Natural killer cell (primary cell): ENCODE measurements around the gene TRMT1L. TPM values are rescaled to one million over a fixed set of nuclear protein-coding genes. Genes with fewer than 3 reads are reported as not detected.
A peak's percentile ranks its signal among the peaks of the same experiment; 100 is the strongest.

Source experiments
- ATAC-seq, 3 donors: fragments of 150-1000 bp in 2 of 3; fragments of 200-7000 bp in 1 of 3; cut with Tn5 transposase; 1 replicate in 1 of 3; 2 replicates in 2 of 3; pipeline ENCODE4 v1.10.0; 2021; ENCODE audit warnings: mild to moderate bottlenecking in 2 of 3, moderate library complexity in 2 of 3
- DNase-seq, 2 donors: peaks; one replicate each; pipeline versions ENCODE4 v3.0.0 to v3.0.0-alpha.2; 2013 to 2021; ENCODE audit warnings: mixed read lengths in 1 of 2
- H3K27ac ChIP-seq: one replicate; pipeline ENCODE4 v1.5.1; 2013; ENCODE audit warnings: mild to moderate bottlenecking, low read length
- H3K27me3 ChIP-seq: one replicate; pipeline ENCODE4 v1.6.1; 2013; ENCODE audit warnings: low read length; ENCODE audit not compliant: control insufficient read depth, insufficient read depth
- H3K36me3 ChIP-seq: one replicate; pipeline ENCODE4 v1.6.1; 2013; ENCODE audit warnings: low read length; ENCODE audit not compliant: control insufficient read depth, insufficient read depth
- H3K4me1 ChIP-seq: one replicate; pipeline ENCODE4 v1.6.1; 2013; ENCODE audit warnings: low read length; ENCODE audit not compliant: control insufficient read depth, insufficient read depth
- H3K4me3 ChIP-seq: one replicate; pipeline ENCODE4 v1.5.1; 2013; ENCODE audit warnings: low read length
- H3K9me3 ChIP-seq: one replicate; pipeline ENCODE4 v1.6.1; 2013; ENCODE audit warnings: low read length; ENCODE audit not compliant: control insufficient read depth, insufficient read depth
- H3K27ac Mint-ChIP-seq, 2 donors: one replicate each; pipeline ENCODE4 v1.8.0; 2022; ENCODE audit warnings: mild to moderate bottlenecking in 2 of 2, mixed read lengths in 2 of 2, moderate library complexity in 1 of 2
- H3K27me3 Mint-ChIP-seq, 2 donors: one replicate each; pipeline ENCODE4 v1.8.0; 2022; ENCODE audit warnings: low read depth in 2 of 2, mixed read lengths in 2 of 2
- H3K36me3 Mint-ChIP-seq: one replicate; pipeline ENCODE4 v1.8.0; 2022; ENCODE audit warnings: mixed read lengths
- H3K4me1 Mint-ChIP-seq, 2 donors: one replicate each; pipeline ENCODE4 v1.8.0; 2022; ENCODE audit warnings: mixed read lengths in 2 of 2
- H3K4me3 Mint-ChIP-seq: one replicate; pipeline ENCODE4 v1.8.0; 2022; ENCODE audit warnings: mild to moderate bottlenecking, moderate library complexity, mixed read lengths
- H3K9me3 Mint-ChIP-seq, 2 donors: one replicate each; pipeline ENCODE4 v1.8.0; 2022; ENCODE audit warnings: mixed read lengths in 2 of 2
- WGBS: methylation state at CpG from one replicate; pipeline ENCODE4 v1.1.7; 2013; ENCODE audit warnings: missing lambda C conversion rate; ENCODE audit not compliant: insufficient coverage; 5-methylcytosine and 5-hydroxymethylcytosine counted together
- intact Hi-C: fragments of 100-400 bp; cut with micrococcal nuclease; formaldehyde crosslinking; loops from one replicate; pipeline ENCODE4 v1.14.2; 2022
- total RNA-seq, 4 donors: library from RNA; stranded (reverse); fragments of 120-200 nt in 1 of 4; gene quantifications; one replicate each; pipeline versions ENCODE4 v1.2.3 to v1.2.4, GENCODE V29; 2013 to 2022
- TF ChIP-seq, protein P1 (sequence below): fragments of 200-600 bp; IDR thresholded peaks from one replicate; pipeline ENCODE4 v1.8.0; 2022; ENCODE audit warnings: antibody characterized with exemption

Gene TRMT1L
- total RNA-seq, 3 donors from 2014 or later (not counting 1 experiment from before 2014, with no cell fraction given): 4.4 to 8.2 (median 4.9) TPM

DNA sequence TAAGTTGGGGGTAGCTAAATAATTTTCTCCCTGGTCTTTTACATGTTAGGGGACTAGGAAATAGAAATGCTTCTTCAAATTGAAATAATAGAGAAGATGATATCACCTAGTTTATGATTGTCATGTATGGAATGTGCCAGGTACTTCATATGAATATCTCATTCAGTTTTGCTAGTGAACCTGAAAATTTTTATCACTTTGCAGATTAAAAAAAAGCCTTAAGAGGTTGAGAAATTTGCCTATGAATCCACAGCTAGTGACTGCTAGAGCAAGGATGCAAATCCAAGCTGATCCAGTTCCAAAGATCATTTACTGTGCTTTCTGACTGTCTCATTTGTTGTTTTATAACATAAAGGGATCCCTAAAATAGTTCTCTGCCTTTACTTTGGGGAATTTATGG, 86.7 kb downstream of the TRMT1L start:
- DNase-seq (no peak), ATAC-seq (no peak)
- TF ChIP-seq, protein P1, sequence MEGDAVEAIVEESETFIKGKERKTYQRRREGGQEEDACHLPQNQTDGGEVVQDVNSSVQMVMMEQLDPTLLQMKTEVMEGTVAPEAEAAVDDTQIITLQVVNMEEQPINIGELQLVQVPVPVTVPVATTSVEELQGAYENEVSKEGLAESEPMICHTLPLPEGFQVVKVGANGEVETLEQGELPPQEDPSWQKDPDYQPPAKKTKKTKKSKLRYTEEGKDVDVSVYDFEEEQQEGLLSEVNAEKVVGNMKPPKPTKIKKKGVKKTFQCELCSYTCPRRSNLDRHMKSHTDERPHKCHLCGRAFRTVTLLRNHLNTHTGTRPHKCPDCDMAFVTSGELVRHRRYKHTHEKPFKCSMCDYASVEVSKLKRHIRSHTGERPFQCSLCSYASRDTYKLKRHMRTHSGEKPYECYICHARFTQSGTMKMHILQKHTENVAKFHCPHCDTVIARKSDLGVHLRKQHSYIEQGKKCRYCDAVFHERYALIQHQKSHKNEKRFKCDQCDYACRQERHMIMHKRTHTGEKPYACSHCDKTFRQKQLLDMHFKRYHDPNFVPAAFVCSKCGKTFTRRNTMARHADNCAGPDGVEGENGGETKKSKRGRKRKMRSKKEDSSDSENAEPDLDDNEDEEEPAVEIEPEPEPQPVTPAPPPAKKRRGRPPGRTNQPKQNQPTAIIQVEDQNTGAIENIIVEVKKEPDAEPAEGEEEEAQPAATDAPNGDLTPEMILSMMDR: no peak
- Histone ChIP-seq H3K27ac (no peak overlapping the region), H3K27me3 (no peaks in the 10 kb centered on the region), H3K4me3 (no peak overlapping the region), H3K36me3 (no peaks in the 10 kb centered on the region), H3K4me1 (no peaks in the 10 kb centered on the region), H3K9me3 (no peaks in the 10 kb centered on the region)
- Mint-ChIP-seq H3K9me3 (no peaks in the 10 kb centered on the region), H3K4me3 (no peak overlapping the region), H3K27ac (no peak overlapping the region), H3K4me1 (peaks cover 70 to 74% of the 10 kb centered on the region in 2 donors), H3K27me3 (no peaks in the 10 kb centered on the region), H3K36me3 (no peaks in the 10 kb centered on the region)
- intact Hi-C loops: no loop called here

DNA sequence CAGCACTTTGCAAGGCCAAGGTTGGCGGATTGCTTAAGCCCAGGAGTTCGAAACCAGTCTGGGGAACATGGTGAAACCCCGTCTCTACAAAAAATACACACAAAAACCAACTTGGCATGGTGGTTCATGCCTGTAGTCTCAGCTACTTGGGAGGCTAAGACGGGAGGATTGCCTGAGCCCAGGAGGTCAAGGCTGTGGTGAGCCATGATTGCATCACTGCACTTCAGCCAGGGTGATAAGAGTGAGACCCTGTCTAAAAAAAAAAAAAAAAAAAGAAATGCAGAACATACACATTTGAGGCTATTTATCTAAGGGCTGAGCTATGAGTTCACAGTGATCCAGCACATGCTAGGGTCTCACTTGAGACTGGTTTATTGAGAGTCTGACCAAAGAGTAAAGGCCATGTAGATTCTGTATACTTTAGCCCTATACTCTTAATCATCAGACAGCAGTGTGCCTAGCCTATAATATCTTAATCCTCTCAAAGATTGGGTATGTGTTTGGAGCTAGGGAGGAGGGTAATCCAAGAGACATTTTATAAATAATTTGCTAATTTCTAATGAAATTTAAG, 87.5 kb downstream of the TRMT1L start:
- no peak overlapping the region for H3K27ac ChIP-seq
- H3K4me3 ChIP-seq: no peak overlapping the region
- no peaks in the 10 kb centered on the region for H3K36me3 Mint-ChIP-seq
- no peak overlapping the region for H3K4me3 Mint-ChIP-seq
- H3K36me3 ChIP-seq: no peaks in the 10 kb centered on the region
- H3K27ac Mint-ChIP-seq: no peak overlapping the region
- no peaks in the 10 kb centered on the region for H3K4me1 ChIP-seq
- WGBS: 97% methylated on average over 4 of the region's 4 CpGs
- DNase-seq (no peak), ATAC-seq (no peak)
- no peaks in the 10 kb centered on the region for H3K9me3 Mint-ChIP-seq
- H3K9me3 ChIP-seq: no peaks in the 10 kb centered on the region
- no peaks in the 10 kb centered on the region for H3K27me3 Mint-ChIP-seq
- H3K27me3 ChIP-seq: no peaks in the 10 kb centered on the region
- TF ChIP-seq, protein P1: no peak
- intact Hi-C loops: no loop called here
- H3K4me1 Mint-ChIP-seq: peaks cover 65 to 67% of the 10 kb centered on the region in 2 donors

DNA sequence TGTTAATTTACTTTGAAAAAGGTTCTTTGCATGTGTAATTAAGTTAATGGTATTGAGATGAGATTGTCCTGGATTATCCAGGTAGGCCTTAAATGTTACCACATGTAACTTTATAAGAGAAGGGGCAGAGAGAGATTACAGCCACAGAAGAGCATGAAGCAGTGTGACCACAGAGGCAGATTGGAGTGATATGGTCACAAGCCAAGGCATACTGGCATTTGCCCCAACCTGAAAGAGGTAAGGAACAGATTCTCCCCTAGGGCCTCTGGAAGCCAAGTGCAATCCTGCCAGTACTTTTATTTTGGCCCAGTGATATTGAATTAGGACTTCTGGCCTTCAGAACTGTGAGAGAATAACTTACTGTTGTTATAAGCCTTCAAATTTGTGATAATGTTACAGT, 88.4 kb downstream of the TRMT1L start:
- no peaks in the 10 kb centered on the region for H3K36me3 Mint-ChIP-seq
- Histone ChIP-seq H3K27ac (no peak overlapping the region), H3K9me3 (no peaks in the 10 kb centered on the region)

More for the DNA sequence above, 88.4 kb downstream of the TRMT1L start:
- TF ChIP-seq, protein P1: no peak
- intact Hi-C loops: no loop called here
- ATAC-seq: no peak
- no peaks in the 10 kb centered on the region for H3K27me3 ChIP-seq
- H3K4me3 Mint-ChIP-seq: no peak overlapping the region
- peak overlapping the region in 1 of 2 donors; percentile 12 for H3K27ac Mint-ChIP-seq
- H3K9me3 Mint-ChIP-seq: no peaks in the 10 kb centered on the region
- no peaks in the 10 kb centered on the region for H3K4me1 ChIP-seq
- H3K4me3 ChIP-seq: no peak overlapping the region
- H3K27me3 Mint-ChIP-seq: no peaks in the 10 kb centered on the region
- H3K36me3 ChIP-seq: no peaks in the 10 kb centered on the region
- peaks cover 59 to 62% of the 10 kb centered on the region in 2 donors for H3K4me1 Mint-ChIP-seq
- no peak for DNase-seq

Other genes starting within 250 kb of the TRMT1L start
- gene NIBAN1, start 182.4 kb downstream of the TRMT1L start, total RNA-seq: 10 to 100 TPM; 30.9 to 54.1 (median 31.0) TPM
- 10 to 100 TPM; 14.0 to 21.9 (median 19.5) TPM for gene RNF2, start 111.4 kb downstream of the TRMT1L start, total RNA-seq
- 1 to 10 TPM; 4.0 to 5.3 (median 5.1) TPM for gene SWT1, start 214 bp upstream of the TRMT1L start, total RNA-seq
- 100 to 1,000 TPM; 250 to 394 (median 299) TPM for gene IVNS1ABP, start 160.3 kb upstream of the TRMT1L start, total RNA-seq